Esophagus squamous epithelium (tissue), 4 donors: ENCODE measurements around the gene ELP4.

Source experiments
- CTCF ChIP-seq, 6 experiments: fragments of 450-650 bp in 4 of 6; fragments of 200-600 bp in 2 of 6; sonication (generic) in 2 of 6; IDR thresholded peaks; one replicate each; pipeline ENCODE4 v1.5.1; 2016 to 2019; ENCODE audit warnings: antibody characterized with exemption in 6 of 6, mild to moderate bottlenecking in 4 of 6, moderate library complexity in 4 of 6
- POLR2A ChIP-seq, 4 donors: fragments of 450-650 bp; IDR thresholded peaks; one replicate each; pipeline ENCODE4 v1.6.1; 2017; ENCODE audit warnings: antibody characterized with exemption in 4 of 4, mild to moderate bottlenecking in 4 of 4, moderate library complexity in 3 of 4

GRCh38 chr11:31824332-31824878, 314.8 kb downstream of the ELP4 start:
- TF ChIP-seq CTCF (IDR thresholded peaks at IDR 0.05): no peak
- no peak for TF ChIP-seq POLR2A (IDR thresholded peaks at IDR 0.05)
